H9 (cell line): ENCODE measurements around the gene P2RY8. TPM values are rescaled to one million over a fixed set of nuclear protein-coding genes. Genes with fewer than 3 reads are reported as not detected.

ENCODE experiments used
- DNase-seq: peaks from one replicate; pipeline ENCODE4 v3.0.0-alpha.2; 2017
- H2AFZ ChIP-seq: one replicate; pipeline ENCODE4 v1.6.1; 2013; ENCODE audit warnings: mild to moderate bottlenecking, low read length, control low read depth, moderate library complexity
- H2AK5ac ChIP-seq: 2 replicates; pipeline ENCODE4 v1.6.1; 2013; ENCODE audit warnings: low read length, control low read depth, mixed read lengths; ENCODE audit not compliant: insufficient read length
- H2BK120ac ChIP-seq: one replicate; pipeline ENCODE4 v1.6.1; 2013; ENCODE audit warnings: low read depth, mild to moderate bottlenecking, low read length, control low read depth, inconsistent platforms; ENCODE audit not compliant: poor library complexity, severe bottlenecking
- H2BK12ac ChIP-seq: 2 replicates; pipeline ENCODE4 v1.6.1; 2013; ENCODE audit warnings: low read length, control low read depth, mixed read lengths, low read depth; ENCODE audit not compliant: insufficient read length
- H2BK15ac ChIP-seq: 2 replicates; pipeline ENCODE4 v1.6.1; 2013; ENCODE audit warnings: low read depth, low read length, control low read depth
- H2BK20ac ChIP-seq: one replicate; pipeline ENCODE4 v1.6.1; 2013; ENCODE audit warnings: low read depth, mild to moderate bottlenecking, low read length, control low read depth, inconsistent platforms; ENCODE audit not compliant: poor library complexity, severe bottlenecking
- H2BK5ac ChIP-seq: 2 replicates; pipeline ENCODE4 v1.6.1; 2013; ENCODE audit warnings: low read length, control low read depth, mixed read lengths; ENCODE audit not compliant: insufficient read length
- H3K14ac ChIP-seq: 2 replicates; pipeline ENCODE4 v1.6.1; 2013; ENCODE audit warnings: low read length, control low read depth; ENCODE audit not compliant: insufficient read depth
- H3K18ac ChIP-seq: 2 replicates; pipeline ENCODE4 v1.6.1; 2013; ENCODE audit warnings: low read depth, mild to moderate bottlenecking, mixed read lengths, low read length, control low read depth; ENCODE audit not compliant: insufficient read length
- H3K23ac ChIP-seq: 2 replicates; pipeline ENCODE4 v1.6.1; 2013; ENCODE audit warnings: low read length, control low read depth, mixed read lengths, low read depth; ENCODE audit not compliant: insufficient read length
- H3K23me2 ChIP-seq: 2 replicates; pipeline ENCODE4 v1.6.1; 2013; ENCODE audit warnings: low read depth, mild to moderate bottlenecking, mixed read lengths, low read length, control low read depth; ENCODE audit not compliant: insufficient read length, poor library complexity, severe bottlenecking
- H3K27ac ChIP-seq: 2 replicates; pipeline ENCODE4 v1.5.1; 2013; ENCODE audit warnings: low read length, control low read depth, mixed read lengths, low read depth; ENCODE audit not compliant: insufficient read length
- H3K27me3 ChIP-seq: 2 replicates; pipeline ENCODE4 v1.6.1; 2013; ENCODE audit warnings: low read length, control low read depth, inconsistent platforms; ENCODE audit not compliant: insufficient read depth
- H3K4ac ChIP-seq: 2 replicates; pipeline ENCODE4 v1.6.1; 2013; ENCODE audit warnings: low read depth, mild to moderate bottlenecking, control low read depth, inconsistent platforms, low read length, moderate library complexity
- H3K4me1 ChIP-seq: 2 replicates; pipeline ENCODE4 v1.6.1; 2013; ENCODE audit warnings: low read length, control low read depth, inconsistent platforms; ENCODE audit not compliant: insufficient read depth
- H3K4me2 ChIP-seq: 2 replicates; pipeline ENCODE4 v1.6.1; 2013; ENCODE audit warnings: low read length, control low read depth, mixed read lengths; ENCODE audit not compliant: insufficient read length, insufficient read depth
- H3K56ac ChIP-seq: 2 replicates; pipeline ENCODE4 v1.6.1; 2013; ENCODE audit warnings: low read depth, mild to moderate bottlenecking, mixed read lengths, low read length, control low read depth; ENCODE audit not compliant: insufficient read length
- H3K79me1 ChIP-seq: 2 replicates; pipeline ENCODE4 v1.6.1; 2013; ENCODE audit warnings: low read depth, mild to moderate bottlenecking, moderate library complexity, low read length, control low read depth, inconsistent platforms; ENCODE audit not compliant: insufficient read depth, poor library complexity, severe bottlenecking
- H3K79me2 ChIP-seq: 2 replicates; pipeline ENCODE4 v1.6.1; 2013; ENCODE audit warnings: low read length, control low read depth, inconsistent platforms; ENCODE audit not compliant: insufficient read depth
- H3K9ac ChIP-seq: 2 replicates; pipeline ENCODE4 v1.6.1; 2013; ENCODE audit warnings: low read length, control low read depth, mixed read lengths; ENCODE audit not compliant: insufficient read length; ENCODE audit errors: extremely low read depth
- H3K9me3 ChIP-seq: one replicate; pipeline ENCODE4 v1.6.1; 2013; ENCODE audit warnings: low read depth, low read length, inconsistent platforms; ENCODE audit not compliant: control insufficient read depth
- H3T11ph ChIP-seq: one replicate; pipeline ENCODE4 v1.6.1; 2013; ENCODE audit warnings: mild to moderate bottlenecking, low read length, control low read depth, inconsistent platforms
- H4K20me1 ChIP-seq: one replicate; pipeline ENCODE4 v1.6.1; 2013; ENCODE audit not compliant: control insufficient read depth, insufficient read length, insufficient read depth
- H4K5ac ChIP-seq: 2 replicates; pipeline ENCODE4 v1.6.1; 2013; ENCODE audit warnings: low read depth, mild to moderate bottlenecking, mixed read lengths, low read length, control low read depth; ENCODE audit not compliant: insufficient read length
- H4K8ac ChIP-seq: replicated peaks from 2 replicates; pipeline ENCODE4 v1.6.1; 2013; ENCODE audit warnings: low read length, control low read depth, mixed read lengths, low read depth; ENCODE audit not compliant: insufficient read length
- H4K91ac ChIP-seq: 2 replicates; pipeline ENCODE4 v1.6.1; 2013; ENCODE audit warnings: low read depth, mild to moderate bottlenecking, moderate library complexity, mixed read lengths, low read length, control low read depth; ENCODE audit not compliant: insufficient read length
- H3K27ac Mint-ChIP-seq, 3 experiments: 2 replicates in 2 of 3; 3 replicates in 1 of 3; pipeline ENCODE4 v1.8.0; 2020 to 2021; ENCODE audit warnings: mixed read lengths in 3 of 3, mild to moderate bottlenecking in 1 of 3, moderate library complexity in 1 of 3
- H3K27me3 Mint-ChIP-seq: 2 replicates; pipeline ENCODE4 v1.8.0; 2021; ENCODE audit warnings: low read depth, mild to moderate bottlenecking, moderate library complexity, mixed read lengths
- H3K36me3 Mint-ChIP-seq, 3 experiments: 2 replicates in 2 of 3; 3 replicates in 1 of 3; pipeline ENCODE4 v1.8.0; 2020 to 2021; ENCODE audit warnings: low read depth in 3 of 3, mixed read lengths in 3 of 3; ENCODE audit not compliant: insufficient read depth in 1 of 3
- H3K4me1 Mint-ChIP-seq, 2 experiments: 2 replicates each; pipeline ENCODE4 v1.8.0; 2020; ENCODE audit warnings: mixed read lengths in 2 of 2
- H3K4me3 Mint-ChIP-seq, 2 experiments: 2 replicates in 1 of 2; 3 replicates in 1 of 2; pipeline ENCODE4 v1.8.0; 2020 to 2021; ENCODE audit warnings: mild to moderate bottlenecking in 2 of 2, mixed read lengths in 2 of 2, moderate library complexity in 1 of 2
- H3K9me3 Mint-ChIP-seq, 2 experiments: 2 replicates in 1 of 2; 3 replicates in 1 of 2; pipeline ENCODE4 v1.8.0; 2020; ENCODE audit warnings: mild to moderate bottlenecking in 2 of 2, mixed read lengths in 2 of 2, moderate library complexity in 1 of 2
- CTCF ChIP-seq: fragments of 200-600 bp; sonication (generic); conservative IDR thresholded peaks from 3 replicates; pipeline ENCODE4 v1.8.0; 2021; ENCODE audit warnings: antibody characterized with exemption, mild to moderate bottlenecking
- WGBS: extraction: QIAGEN DNeasy Blood & Tissue Kit; methylation state at CpG from one replicate; pipeline ENCODE4 v1.1.7; 2013; ENCODE audit warnings: missing lambda C conversion rate, low lambda C conversion rate, mixed read lengths; ENCODE audit not compliant: insufficient read length; ENCODE audit errors: extremely low coverage; 5-methylcytosine and 5-hydroxymethylcytosine counted together
- total RNA-seq: library from RNA; stranded (reverse); gene quantifications from 2 replicates; pipeline ENCODE4 v1.2.1, GENCODE V29; 2021

P2RY8 gene
- total RNA-seq, 1 experiment from 2014 or later, result not detected

DNA sequence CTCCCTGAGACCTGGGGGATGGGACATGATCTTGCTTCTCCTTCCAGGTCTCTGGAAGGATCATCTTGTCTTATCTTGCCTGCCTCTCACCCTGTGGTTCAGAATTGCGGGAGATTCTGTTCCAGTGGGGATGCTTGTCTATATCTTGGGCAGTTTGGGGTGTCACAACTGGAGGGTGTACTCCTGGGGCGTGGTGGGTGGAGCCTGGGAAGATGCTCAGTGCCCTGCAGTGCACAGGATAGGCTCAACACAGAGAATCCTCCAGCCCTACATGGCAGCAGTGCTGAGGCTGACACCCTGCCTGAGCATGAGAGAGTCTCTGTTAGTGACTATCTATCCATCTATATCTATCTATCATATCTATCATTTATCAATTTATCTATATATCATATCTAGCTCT lies 7.7 kb downstream of the P2RY8 start:
- Histone ChIP-seq H3K9ac (no peak overlapping the region), H2BK15ac (no peak overlapping the region), H2AFZ (no peak overlapping the region), H2BK20ac (no peak overlapping the region), H3K56ac (no peak overlapping the region), H3K4me2 (no peak overlapping the region), H3K23ac (no peak overlapping the region), H3T11ph (no peak overlapping the region), H3K14ac (no peak overlapping the region), H3K27me3 (no peaks in the 10 kb centered on the region), H3K79me2 (no peaks in the 10 kb centered on the region), H2BK5ac (no peak overlapping the region), H2BK12ac (no peak overlapping the region), H2BK120ac (no peak overlapping the region), H3K18ac (no peak overlapping the region), H3K27ac (no peak overlapping the region), H3K9me3 (no peaks in the 10 kb centered on the region), H4K5ac (no peak overlapping the region), H3K23me2 (no peaks in the 10 kb centered on the region), H4K8ac (no peak overlapping the region), H4K20me1 (no peaks in the 10 kb centered on the region), H3K79me1 (no peaks in the 10 kb centered on the region), H3K4ac (no peak overlapping the region), H2AK5ac (no peak overlapping the region), H3K4me1 (no peaks in the 10 kb centered on the region), H4K91ac (no peak overlapping the region)
- Mint-ChIP-seq H3K27ac (no peak overlapping the region), H3K4me1 (no peaks in the 10 kb centered on the region), H3K36me3 (no peaks in the 10 kb centered on the region), H3K4me3 (no peak overlapping the region), H3K9me3 (no peaks in the 10 kb centered on the region), H3K27me3 (no peaks in the 10 kb centered on the region)
- no peak for DNase-seq
- WGBS, result no CpG with 5 or more reads among the region's 2 CpGs
- TF ChIP-seq CTCF, result no peak
